Eye (tissue), 1 donor: ENCODE measurements around the gene CUEDC2.
A peak's percentile ranks its signal among the peaks of the same experiment; 100 is the strongest.

ENCODE experiments used
- DNase-seq: peaks from one replicate; pipeline ENCODE4 v3.0.0-alpha.2; 2015

The CUEDC2 gene, protein sequence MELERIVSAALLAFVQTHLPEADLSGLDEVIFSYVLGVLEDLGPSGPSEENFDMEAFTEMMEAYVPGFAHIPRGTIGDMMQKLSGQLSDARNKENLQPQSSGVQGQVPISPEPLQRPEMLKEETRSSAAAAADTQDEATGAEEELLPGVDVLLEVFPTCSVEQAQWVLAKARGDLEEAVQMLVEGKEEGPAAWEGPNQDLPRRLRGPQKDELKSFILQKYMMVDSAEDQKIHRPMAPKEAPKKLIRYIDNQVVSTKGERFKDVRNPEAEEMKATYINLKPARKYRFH

DNA sequence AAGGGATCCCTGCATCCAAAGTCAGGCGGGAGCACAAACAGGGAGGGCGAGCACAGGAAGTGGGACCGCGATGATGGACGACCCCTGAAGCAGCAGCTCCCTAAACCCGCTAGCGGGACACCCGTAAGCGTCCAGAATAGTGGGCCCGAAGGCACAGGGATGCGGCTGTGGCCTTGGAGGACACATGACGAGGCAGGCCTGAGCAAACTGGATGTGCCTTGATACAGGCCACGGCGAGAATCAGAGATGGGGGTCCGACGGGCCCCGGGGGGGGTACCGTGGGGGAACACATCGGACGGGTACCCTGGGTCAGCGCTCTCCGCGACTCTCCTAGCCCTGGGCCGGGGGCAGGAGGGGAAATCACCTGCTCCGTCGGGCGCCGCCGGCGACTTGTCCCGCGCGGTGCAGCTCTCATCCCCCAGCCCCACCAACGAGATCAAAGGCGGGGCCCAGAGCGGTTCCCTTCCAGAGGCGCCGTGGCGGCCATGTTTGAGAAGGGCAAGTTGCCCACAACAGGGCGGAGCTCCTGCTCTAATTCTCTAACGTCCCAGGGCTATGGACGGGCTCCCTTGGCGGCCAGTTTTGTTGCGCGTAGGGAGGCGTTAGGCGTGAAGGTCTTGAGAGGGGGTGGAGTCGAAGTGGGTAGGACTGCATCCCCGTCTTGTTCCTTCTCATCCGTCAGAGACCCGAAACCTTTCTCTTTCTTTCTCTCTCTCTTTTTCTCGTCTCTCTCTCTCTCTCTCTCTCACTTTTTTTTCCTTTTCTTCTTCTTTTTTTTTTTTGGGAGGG is at the start of gene CUEDC2:
Gene CUEDC2, minus strand, starts transcription at position 413 of the 789 bp plus-strand sequence. CDS start 7,386 bp downstream, outside the sequence.
- peak; percentile 99 for DNase-seq

- no peak for DNase-seq
Measured at GRCh38 chr10:102480396-102480795, 48.0 kb upstream of the CUEDC2 start.

DNA sequence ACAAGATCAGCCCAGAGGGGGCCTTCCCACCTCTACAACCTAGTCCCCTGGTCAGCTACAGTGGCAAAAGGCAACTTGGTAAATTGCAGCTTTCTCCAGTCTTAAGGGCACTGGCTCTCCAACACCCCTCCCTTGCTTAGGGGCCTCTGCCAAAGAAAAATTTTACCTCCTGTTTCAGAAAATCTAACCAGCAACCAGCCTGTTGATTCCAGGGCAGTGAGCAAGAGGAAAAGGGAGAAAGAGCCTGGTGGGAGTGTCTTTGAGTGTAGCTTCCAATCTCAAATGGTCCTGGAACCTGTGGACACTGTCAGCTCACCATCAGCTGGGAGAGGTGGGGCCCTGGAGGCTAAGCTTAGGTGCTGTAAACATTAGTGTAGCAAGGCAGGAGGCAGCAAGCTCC is 47.3 kb upstream of the CUEDC2 start:
- no peak for DNase-seq

- no peak for DNase-seq
Measured at GRCh38 chr10:102476466-102477141, 44.2 kb upstream of the CUEDC2 start.

GRCh38 chr10:102475451-102476040 is 43.2 kb upstream of the CUEDC2 start:
- DNase-seq, result no peak

DNA sequence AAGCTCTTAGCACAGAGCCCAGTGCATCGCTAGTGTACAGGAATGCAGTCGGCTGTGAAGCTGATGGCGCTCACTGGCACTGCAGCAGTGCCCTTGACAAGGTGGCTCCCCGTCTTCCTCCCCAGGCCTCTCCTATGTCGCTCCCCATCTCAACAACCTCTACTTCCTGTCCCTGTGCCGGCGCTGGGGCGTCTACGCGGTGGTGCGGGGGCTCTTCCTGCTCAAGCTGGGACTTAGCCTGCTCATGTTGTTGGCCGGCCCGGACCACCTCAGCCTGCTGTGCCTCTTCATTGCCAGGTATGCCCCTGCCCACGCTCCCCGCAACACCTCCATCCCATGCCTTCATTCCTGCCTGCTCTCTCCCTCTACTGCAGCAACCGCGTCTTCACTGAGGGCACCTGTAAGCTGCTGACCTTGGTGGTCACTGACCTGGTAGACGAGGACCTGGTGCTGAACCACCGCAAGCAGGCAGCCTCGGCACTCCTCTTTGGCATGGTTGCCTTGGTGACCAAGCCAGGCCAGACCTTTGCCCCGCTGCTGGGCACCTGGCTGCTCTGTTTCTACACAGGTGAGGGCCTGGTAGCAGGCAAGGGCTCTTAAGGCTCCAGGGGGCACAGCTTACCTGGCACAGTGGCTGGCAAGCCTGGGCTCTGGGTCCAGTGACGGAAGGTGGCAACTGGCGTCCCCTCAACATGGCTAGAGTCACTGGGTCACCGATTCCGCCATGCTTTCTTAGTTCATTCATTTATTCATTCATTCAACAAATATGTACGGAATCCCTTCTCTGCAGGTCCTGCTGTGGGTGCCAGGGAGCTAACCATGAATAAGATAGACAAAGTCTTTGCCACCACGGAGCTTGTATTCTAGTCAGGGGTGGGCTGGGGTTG is 41.3 kb upstream of the CUEDC2 start:
- DNase-seq, result no peak

DNA sequence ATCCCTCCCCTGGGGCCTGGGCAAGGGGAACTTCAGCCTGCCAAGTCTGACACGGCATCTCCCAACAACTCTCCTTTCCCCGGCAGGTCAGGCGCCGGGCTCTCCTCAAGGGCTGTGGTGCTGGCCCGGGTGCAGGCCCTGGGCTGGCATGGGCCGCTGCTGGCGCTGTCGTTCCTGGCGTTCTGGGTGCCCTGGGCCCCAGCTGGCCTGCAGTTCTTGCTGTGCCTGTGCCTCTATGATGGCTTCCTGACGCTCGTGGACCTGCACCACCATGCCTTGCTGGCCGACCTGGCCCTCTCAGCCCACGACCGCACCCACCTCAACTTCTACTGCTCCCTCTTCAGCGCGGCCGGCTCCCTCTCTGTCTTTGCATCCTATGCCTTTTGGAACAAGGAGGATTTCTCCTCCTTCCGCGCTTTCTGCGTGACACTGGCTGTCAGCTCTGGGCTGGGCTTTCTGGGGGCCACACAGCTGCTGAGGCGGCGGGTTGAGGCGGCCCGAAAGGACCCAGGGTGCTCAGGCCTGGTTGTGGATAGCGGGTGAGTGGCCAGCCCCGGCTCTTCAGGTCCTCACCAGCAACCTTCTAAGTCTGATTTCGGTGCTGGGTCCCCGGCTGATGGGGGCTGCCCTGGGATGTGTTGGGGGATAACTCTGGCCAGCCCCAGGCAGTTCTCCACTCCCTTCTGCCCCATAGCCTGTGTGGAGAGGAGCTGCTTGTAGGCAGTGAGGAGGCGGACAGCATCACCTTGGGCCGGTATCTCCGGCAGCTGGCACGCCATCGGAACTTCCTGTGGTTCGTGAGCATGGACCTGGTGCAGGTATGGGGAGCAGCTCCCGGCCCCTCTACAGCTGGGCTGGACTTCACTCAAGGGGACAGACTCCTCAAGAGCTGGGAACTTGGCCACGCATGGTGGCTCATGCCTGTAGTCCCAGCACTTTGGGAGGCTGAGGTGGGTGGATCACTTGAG is 38.5 kb upstream of the CUEDC2 start:
- DNase-seq, result no peak

- no peak for DNase-seq
Measured at GRCh38 chr10:102468683-102469082, 36.3 kb upstream of the CUEDC2 start.

DNA sequence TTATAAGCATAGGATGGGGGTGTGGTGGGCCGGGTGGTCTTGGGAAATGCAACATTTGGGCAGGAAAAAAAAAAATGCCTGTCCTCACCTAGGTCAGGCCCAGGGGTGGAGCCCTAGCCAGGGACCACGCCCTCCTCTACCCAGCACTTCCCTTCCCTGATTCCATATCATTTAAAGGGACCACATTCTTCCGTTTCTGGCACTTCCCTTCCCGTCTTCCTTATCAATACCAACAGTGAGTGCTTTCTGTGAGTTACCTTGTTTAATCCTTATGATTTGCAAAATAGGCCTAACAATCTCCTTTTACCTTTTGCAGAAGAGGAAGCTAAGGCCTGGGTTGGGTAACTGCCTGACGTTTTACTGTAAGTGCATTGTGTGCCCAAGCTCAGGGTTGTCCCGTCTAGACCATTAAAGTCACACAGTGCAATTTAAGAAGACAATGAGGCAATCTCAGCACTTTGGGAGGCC is 35.6 kb upstream of the CUEDC2 start:
- no peak for DNase-seq

GRCh38 chr10:102467318-102467717 is 34.9 kb upstream of the CUEDC2 start:
- DNase-seq, result no peak

- DNase-seq, result no peak
Measured at GRCh38 chr10:102465466-102465865, 33.1 kb upstream of the CUEDC2 start.

DNA sequence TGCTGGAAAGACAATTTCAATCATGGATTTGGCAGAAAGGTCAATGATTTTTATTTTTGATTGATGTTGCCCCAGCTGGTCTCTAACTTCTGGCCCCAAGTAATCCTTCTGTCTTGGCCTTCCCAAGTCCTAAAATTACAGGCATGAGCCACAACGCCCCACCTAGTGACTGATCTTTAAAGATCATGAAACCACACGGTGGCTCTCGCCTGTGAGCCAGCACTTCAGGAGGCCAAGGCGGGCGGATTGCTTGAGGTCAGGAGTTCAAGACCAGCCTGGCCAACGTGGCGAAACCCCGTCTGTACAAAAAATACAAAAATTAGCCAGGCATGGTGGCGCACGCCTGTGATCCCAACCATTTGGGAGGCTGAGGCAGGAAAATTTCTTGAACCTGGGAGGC is 31.6 kb upstream of the CUEDC2 start:
- DNase-seq, result no peak

DNA sequence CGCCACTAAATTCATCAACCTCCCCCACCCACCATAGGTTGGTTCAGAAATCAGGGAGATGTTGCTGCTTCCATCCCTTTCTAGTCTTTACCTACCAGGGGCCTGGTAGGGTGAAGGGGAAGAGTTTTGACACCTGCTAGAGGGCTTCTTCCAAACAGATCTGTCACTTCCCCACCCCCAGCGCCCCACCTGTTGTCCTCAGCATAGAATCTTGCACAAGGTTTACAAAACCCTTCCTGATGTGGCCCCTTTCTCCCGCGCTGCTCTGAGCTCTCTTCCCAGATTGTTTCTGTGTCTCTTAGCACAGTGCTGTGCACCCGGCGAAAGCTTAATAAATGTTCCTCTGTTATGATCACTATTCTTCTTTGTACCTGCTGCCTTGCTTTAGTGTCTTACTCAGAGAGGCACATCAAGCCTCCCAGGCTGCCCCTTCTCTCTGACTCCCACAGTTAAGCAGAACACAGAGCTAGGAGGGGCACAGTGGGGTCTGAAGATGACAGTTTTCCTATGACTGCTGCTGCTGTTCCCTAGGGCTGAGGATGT is 30.2 kb upstream of the CUEDC2 start:
- peak; percentile 37 for DNase-seq

DNA sequence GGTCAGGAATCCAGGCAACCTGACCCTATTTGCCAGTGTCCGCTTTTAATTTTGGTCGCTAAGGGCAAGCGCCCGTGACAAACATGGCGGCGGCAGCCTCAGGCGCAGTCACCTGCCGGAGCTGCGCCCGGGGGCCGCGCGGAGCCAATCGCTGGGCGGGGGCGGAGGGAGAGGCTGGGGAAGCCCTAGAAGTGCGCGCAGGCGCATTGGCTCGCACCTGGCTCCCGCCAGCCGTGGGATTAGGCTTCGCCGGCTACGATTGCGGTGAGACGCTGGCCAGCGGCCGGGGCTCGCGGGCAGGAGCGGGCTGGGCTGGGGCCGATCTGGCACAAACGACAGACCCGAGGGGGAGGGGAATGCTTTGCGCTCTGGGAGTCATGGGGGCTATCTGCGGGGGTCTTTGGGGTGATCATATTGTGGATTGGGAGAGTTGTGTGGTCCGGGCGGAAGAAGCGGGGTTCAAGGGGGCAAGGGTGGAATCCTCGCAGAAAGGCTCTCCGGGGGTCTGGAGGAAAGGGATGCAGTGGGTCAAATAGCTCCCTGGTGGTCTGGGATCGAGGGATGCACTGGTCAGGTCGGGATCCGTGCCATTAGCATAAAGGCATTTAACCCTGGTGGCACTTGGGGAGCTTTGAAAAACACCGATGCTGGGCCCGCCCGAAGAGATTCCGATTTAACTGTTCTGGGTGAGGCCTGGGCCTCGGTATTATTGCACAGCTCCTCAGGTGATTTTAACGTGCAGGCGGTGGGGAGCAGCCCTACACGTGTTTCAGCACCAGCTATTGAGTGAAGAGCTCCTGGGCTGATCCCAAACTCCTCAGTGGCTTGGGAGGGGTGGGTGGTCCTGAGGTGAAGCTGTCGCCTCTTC is 29.0 kb upstream of the CUEDC2 start:
- DNase-seq, result peak; percentile 95

- DNase-seq, result no peak
Measured at GRCh38 chr10:102460836-102461186, 28.4 kb upstream of the CUEDC2 start.

- DNase-seq, result no peak
Measured at GRCh38 chr10:102458656-102459055, 26.3 kb upstream of the CUEDC2 start.

GRCh38 chr10:102457591-102458150 is 25.3 kb upstream of the CUEDC2 start:
- no peak for DNase-seq

- DNase-seq, result no peak
Measured at GRCh38 chr10:102455893-102456471, 23.6 kb upstream of the CUEDC2 start.
